IgD-negative memory B cell (primary cell): ENCODE results near the gene SEC22A. TPM values are rescaled to one million over a fixed set of nuclear protein-coding genes. Genes with fewer than 3 reads are reported as not detected.

Experiments used
- H3K27ac Mint-ChIP-seq, 3 donors: one replicate each; pipeline ENCODE4 v1.8.0; 2020 to 2022; ENCODE audit warnings: mild to moderate bottlenecking in 3 of 3, mixed read lengths in 3 of 3, moderate library complexity in 1 of 3
- H3K27me3 Mint-ChIP-seq: one replicate; pipeline ENCODE4 v1.8.0; 2021; ENCODE audit warnings: mixed read lengths
- H3K36me3 Mint-ChIP-seq: one replicate; pipeline ENCODE4 v1.8.0; 2020; ENCODE audit warnings: mild to moderate bottlenecking, mixed read lengths
- H3K4me1 Mint-ChIP-seq, 3 donors: one replicate each; pipeline ENCODE4 v1.8.0; 2020 to 2022; ENCODE audit warnings: mixed read lengths in 3 of 3, mild to moderate bottlenecking in 1 of 3
- H3K4me3 Mint-ChIP-seq, 4 donors: one replicate each; pipeline ENCODE4 v1.8.0; 2020 to 2022; ENCODE audit warnings: mild to moderate bottlenecking in 4 of 4, mixed read lengths in 4 of 4, moderate library complexity in 3 of 4
- H3K9me3 Mint-ChIP-seq, 3 donors: one replicate each; pipeline ENCODE4 v1.8.0; 2020 to 2021; ENCODE audit warnings: mixed read lengths in 3 of 3, mild to moderate bottlenecking in 1 of 3
- polyA plus RNA-seq: library from polyadenylated mRNA; unstranded; fragments of 300-500 nt; fragmentation: Illumina TruSeq; gene quantifications from one replicate; pipeline ENCODE4 v1.2.3, GENCODE V29; 2021

SEC22A gene
- polyA plus RNA-seq, 1 donor from 2014 or later = 10.9 TPM

- H3K36me3 Mint-ChIP-seq = no peaks in the 10 kb centered on the region
Observed at GRCh38 chr3:123310741-123311140, 109.0 kb downstream of the SEC22A start.

GRCh38 chr3:123311201-123311600, 109.5 kb downstream of the SEC22A start:
- Mint-ChIP-seq H3K4me3 (no peak overlapping the region), H3K4me1 (peaks cover 0 to 4% (median 3%) of the 10 kb centered on the region in 3 donors), H3K36me3 (no peaks in the 10 kb centered on the region), H3K9me3 (no peaks in the 10 kb centered on the region), H3K27ac (no peak overlapping the region), H3K27me3 (peaks cover 7% of the 10 kb centered on the region)

More at GRCh38 chr3:123310741-123311140, 109.0 kb downstream of the SEC22A start:
- Mint-ChIP-seq H3K4me1 (peaks cover 0 to 4% (median 3%) of the 10 kb centered on the region in 3 donors), H3K9me3 (no peaks in the 10 kb centered on the region), H3K27ac (no peak overlapping the region), H3K4me3 (no peak overlapping the region), H3K27me3 (peaks cover 10% of the 10 kb centered on the region)

- H3K36me3 Mint-ChIP-seq = no peaks in the 10 kb centered on the region
- H3K27me3 Mint-ChIP-seq = peaks cover 6% of the 10 kb centered on the region
- peaks cover 0 to 5% (median 2%) of the 10 kb centered on the region in 3 donors for H3K4me1 Mint-ChIP-seq
- no peak overlapping the region for H3K4me3 Mint-ChIP-seq
- peak overlapping the region in 1 of 3 donors; percentile 45 for H3K27ac Mint-ChIP-seq
- no peaks in the 10 kb centered on the region for H3K9me3 Mint-ChIP-seq
Observed at GRCh38 chr3:123312331-123313265, 110.9 kb downstream of the SEC22A start.

- H3K4me3 Mint-ChIP-seq = peak overlapping the region in 1 of 4 donors; percentile 87
- peaks cover 0 to 3% (median 2%) of the 10 kb centered on the region in 3 donors for H3K4me1 Mint-ChIP-seq
- H3K27ac Mint-ChIP-seq = no peak overlapping the region
Observed at GRCh38 chr3:123313889-123314288, 112.1 kb downstream of the SEC22A start.

DNA sequence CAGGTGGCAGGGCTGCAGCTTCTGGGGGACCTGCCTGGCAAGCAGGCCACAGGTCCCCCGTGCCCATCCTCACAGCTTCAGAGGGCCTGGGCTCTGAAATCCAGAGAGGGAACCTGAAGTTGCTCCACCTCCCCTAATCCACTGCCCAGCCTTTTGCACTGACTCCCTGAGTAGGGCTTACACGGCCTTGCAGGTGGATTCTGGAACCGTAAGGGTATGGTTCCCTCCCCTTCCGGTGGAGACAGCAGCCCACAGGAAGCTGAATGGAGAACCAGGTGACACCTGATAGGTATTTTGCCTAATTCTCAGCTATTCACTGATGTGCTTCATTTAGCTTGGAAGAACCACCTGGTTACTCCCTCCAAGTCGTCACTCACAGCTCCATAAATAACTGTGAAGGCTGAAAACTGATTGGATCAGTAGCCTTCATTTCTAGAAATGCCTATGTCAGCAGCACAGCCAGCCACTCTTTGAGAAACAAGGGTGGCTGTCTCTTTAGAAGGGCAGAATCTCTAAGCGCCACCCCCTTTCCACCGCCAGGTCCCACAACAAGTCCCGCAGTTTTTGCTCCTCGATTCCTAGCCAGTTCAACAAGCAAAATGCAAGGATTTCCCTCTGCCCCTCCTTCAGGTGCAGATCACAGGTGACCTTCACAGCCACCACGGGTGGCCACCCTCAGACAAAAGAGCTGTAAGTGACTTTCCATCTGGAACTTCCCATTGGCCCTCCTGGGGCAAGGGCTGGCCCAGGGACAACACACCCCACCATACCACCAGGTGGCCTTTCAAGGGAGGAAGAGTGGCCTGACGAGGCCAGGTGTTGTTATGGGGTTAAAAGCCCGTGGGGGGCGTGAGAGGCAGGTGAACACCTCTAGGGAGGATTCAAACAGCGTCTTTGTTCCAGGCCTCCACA, 112.9 kb downstream of the SEC22A start:
- H3K4me1 Mint-ChIP-seq = peaks cover 0 to 3% (median 2%) of the 10 kb centered on the region in 3 donors
- H3K27ac Mint-ChIP-seq = no peak overlapping the region
- H3K36me3 Mint-ChIP-seq = no peaks in the 10 kb centered on the region
- peak overlapping the region in 1 of 4 donors; percentile 72 for H3K4me3 Mint-ChIP-seq
- H3K9me3 Mint-ChIP-seq = no peaks in the 10 kb centered on the region
- H3K27me3 Mint-ChIP-seq = peaks cover 9% of the 10 kb centered on the region

More at GRCh38 chr3:123313889-123314288, 112.1 kb downstream of the SEC22A start:
- no peaks in the 10 kb centered on the region for H3K9me3 Mint-ChIP-seq
- no peaks in the 10 kb centered on the region for H3K36me3 Mint-ChIP-seq
- H3K27me3 Mint-ChIP-seq = peaks cover 9% of the 10 kb centered on the region

- Mint-ChIP-seq H3K27ac (no peak overlapping the region), H3K36me3 (no peaks in the 10 kb centered on the region), H3K4me3 (no peak overlapping the region), H3K27me3 (peaks cover 9% of the 10 kb centered on the region), H3K4me1 (peaks cover 0 to 3% (median 2%) of the 10 kb centered on the region in 3 donors), H3K9me3 (no peaks in the 10 kb centered on the region)
Observed at GRCh38 chr3:123315271-123315595, 113.5 kb downstream of the SEC22A start.

- Mint-ChIP-seq H3K27ac (no peak overlapping the region), H3K36me3 (no peaks in the 10 kb centered on the region), H3K4me3 (no peak overlapping the region), H3K9me3 (no peaks in the 10 kb centered on the region), H3K27me3 (peaks cover 16% of the 10 kb centered on the region), H3K4me1 (peaks cover 0 to 5% (median 2%) of the 10 kb centered on the region in 3 donors)
Observed at GRCh38 chr3:123317716-123318115, 116.0 kb downstream of the SEC22A start.

GRCh38 chr3:123318374-123318773, 116.6 kb downstream of the SEC22A start:
- H3K4me3 Mint-ChIP-seq = no peak overlapping the region
- no peak overlapping the region for H3K27ac Mint-ChIP-seq
- no peaks in the 10 kb centered on the region for H3K36me3 Mint-ChIP-seq
- peaks cover 0 to 5% (median 2%) of the 10 kb centered on the region in 3 donors for H3K4me1 Mint-ChIP-seq
- H3K27me3 Mint-ChIP-seq = peaks cover 13% of the 10 kb centered on the region
- no peaks in the 10 kb centered on the region for H3K9me3 Mint-ChIP-seq

GRCh38 chr3:123319760-123320159, 118.0 kb downstream of the SEC22A start:
- Mint-ChIP-seq H3K9me3 (no peaks in the 10 kb centered on the region), H3K36me3 (no peaks in the 10 kb centered on the region), H3K27me3 (peaks cover 13% of the 10 kb centered on the region), H3K4me3 (no peak overlapping the region), H3K4me1 (peaks cover 0 to 5% (median 2%) of the 10 kb centered on the region in 3 donors), H3K27ac (no peak overlapping the region)

- peaks cover 13% of the 10 kb centered on the region for H3K27me3 Mint-ChIP-seq
- peaks cover 0 to 4% (median under 1%) of the 10 kb centered on the region in 3 donors for H3K4me1 Mint-ChIP-seq
- H3K4me3 Mint-ChIP-seq = no peak overlapping the region
- H3K36me3 Mint-ChIP-seq = no peaks in the 10 kb centered on the region
- H3K9me3 Mint-ChIP-seq = no peaks in the 10 kb centered on the region
- no peak overlapping the region for H3K27ac Mint-ChIP-seq
Observed at GRCh38 chr3:123320221-123320620, 118.5 kb downstream of the SEC22A start.

DNA sequence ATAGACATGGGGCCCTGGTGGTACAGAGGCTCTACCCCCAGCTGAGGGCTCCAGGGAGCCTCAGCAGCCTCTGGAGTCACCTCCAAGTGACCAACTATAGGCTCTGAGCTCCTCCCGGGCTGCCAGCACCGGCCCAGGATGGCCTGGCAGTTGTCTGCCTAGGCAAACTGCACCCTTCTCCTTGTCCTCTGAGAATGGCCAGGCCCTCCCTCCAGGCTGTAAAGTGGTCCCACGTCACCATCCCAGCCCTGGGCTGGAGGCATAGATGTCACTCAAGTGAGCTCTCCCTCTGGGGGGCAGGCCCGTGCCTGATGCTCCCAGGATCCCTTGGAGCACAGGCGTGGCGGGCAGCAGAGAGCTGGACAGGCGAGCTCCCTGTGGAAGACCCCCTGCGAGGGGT, 120.1 kb downstream of the SEC22A start:
- Mint-ChIP-seq H3K4me1 (peaks cover 0 to 3% (median 0%) of the 10 kb centered on the region in 3 donors), H3K27me3 (peaks cover 15% of the 10 kb centered on the region), H3K36me3 (no peaks in the 10 kb centered on the region), H3K27ac (no peak overlapping the region), H3K4me3 (no peak overlapping the region), H3K9me3 (no peaks in the 10 kb centered on the region)

DNA sequence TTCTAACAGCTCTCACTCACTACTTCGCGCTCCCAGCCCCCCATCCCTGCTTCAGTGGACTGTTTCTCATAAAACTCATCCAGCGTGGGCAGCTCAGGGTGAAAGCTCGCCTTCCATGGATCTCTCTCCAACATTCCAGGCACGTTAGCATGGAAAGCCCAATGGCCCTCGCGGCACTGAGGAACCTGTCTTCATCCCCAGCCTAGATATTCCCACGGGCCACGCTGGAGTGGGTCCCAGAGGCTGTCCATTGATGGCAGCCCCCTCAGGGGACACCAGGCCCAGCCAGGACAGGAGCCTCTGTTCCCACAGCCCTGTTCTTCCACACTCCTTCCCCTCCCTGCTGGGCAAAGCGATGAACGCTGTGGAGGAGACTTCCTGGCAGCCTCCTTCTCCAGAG, 121.1 kb downstream of the SEC22A start:
- Mint-ChIP-seq H3K27ac (no peak overlapping the region), H3K36me3 (no peaks in the 10 kb centered on the region), H3K4me1 (peaks cover 0 to 2% (median 0%) of the 10 kb centered on the region in 3 donors), H3K4me3 (peak overlapping the region in 1 of 4 donors; percentile 60), H3K27me3 (peaks cover 11% of the 10 kb centered on the region), H3K9me3 (no peaks in the 10 kb centered on the region)
